Measurements from ENCODE around the gene EBF3. TPM values are rescaled to one million over a fixed set of nuclear protein-coding genes. Genes with fewer than 3 reads are reported as not detected.

EBF3 gene
- total RNA-seq, 1 experiment from 2014 or later = 56.2 TPM

DNA sequence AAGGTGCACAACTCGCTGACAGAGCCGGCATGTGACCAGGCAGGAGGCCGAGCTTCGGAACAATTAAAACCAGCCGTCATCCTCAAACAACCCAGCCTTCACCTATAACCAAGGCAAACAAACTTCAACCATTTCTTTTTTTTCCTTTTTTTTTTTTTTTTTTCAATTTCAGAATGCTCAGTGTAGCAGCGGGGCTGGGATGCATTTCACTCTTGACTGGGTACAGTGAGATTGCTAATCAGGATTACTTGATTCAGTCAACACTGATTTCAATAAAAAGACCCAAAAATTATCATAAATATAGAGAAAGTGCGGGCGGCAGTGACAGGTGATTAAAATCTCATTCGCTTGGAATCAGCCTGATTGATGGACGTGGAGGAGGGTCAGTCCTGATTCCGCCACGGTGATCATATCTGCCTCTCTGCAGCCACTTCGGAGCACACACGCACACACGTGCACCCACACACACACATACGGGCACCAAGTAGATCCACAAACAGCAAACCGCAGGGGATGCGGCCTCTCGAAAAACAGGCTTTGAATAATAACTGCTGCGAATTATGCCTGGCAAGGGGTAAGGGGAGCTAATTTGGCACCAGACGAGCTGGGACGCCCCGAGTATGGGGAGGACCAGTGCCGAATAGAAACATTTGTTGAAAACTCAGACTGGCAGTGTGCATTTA is 31.2 kb downstream of the EBF3 start:
- no peaks in the 10 kb centered on the region for H3K27me3 ChIP-seq (replicated peaks; ENCODE audit: insufficient read depth, low read depth, low read length, poor library complexity)
- CTCF ChIA-PET = no interaction called here

DNA sequence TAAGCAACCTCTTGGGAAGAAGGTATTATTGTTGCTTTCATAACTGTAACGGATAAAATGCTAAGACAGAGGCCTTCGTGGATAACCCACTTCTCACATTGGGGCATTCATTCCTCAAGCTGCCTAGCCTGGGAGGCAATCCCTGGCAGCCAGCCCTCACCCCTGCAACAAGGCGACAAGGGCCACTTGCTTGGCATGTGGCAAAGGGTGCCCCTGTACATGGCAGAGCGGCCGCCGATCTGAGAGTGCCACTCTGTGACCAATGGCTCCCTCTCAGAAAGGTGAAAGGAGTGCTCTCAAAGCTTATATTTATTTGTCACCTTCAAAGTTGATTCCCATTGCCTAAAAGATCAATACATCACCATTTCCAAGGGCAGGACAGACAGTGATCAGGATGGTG is 31.9 kb downstream of the EBF3 start:
- ChIA-PET CTCF (no interaction called here), POLR2A (ENCODE audit: low non-redundant PET) (no interaction called here)
- H3K36me3 ChIP-seq (ENCODE audit: insufficient read depth, low read length, poor library complexity, severe bottlenecking) = peaks cover 5% of the 10 kb centered on the region
- no peak for TF ChIP-seq CTCF (conservative IDR thresholded peaks at IDR 0.05; ENCODE audit: low read depth, low read length)
- no peak for TF ChIP-seq EZH2 (IDR thresholded peaks at IDR 0.05; ENCODE audit: borderline replicate concordance, low read depth, low read length, poor library complexity, severe bottlenecking)
- no peaks in the 10 kb centered on the region for H3K27me3 ChIP-seq (replicated peaks; ENCODE audit: insufficient read depth, low read depth, low read length, poor library complexity)
- H3K4me1 ChIP-seq (ENCODE audit: insufficient read depth, low read length, poor library complexity, severe bottlenecking) = no peaks in the 10 kb centered on the region
- no peaks in the 10 kb centered on the region for H3K9me3 ChIP-seq (ENCODE audit: low read depth, low read length, poor library complexity, severe bottlenecking)
- H3K27ac ChIP-seq (ENCODE audit: low read depth, low read length, poor library complexity, severe bottlenecking) = no peak overlapping the region
- BruUV-seq (replicated peaks) = no TSS peak
- H3K4me3 ChIP-seq (ENCODE audit: low read depth, low read length, poor library complexity, severe bottlenecking) = no peak overlapping the region
- intact Hi-C loops (cut with micrococcal nuclease; ENCODE audit: unreplicated experiment) = no loop called here
- DNase-seq (ENCODE audit: low spot score) = no peak

More for the DNA sequence above, 31.2 kb downstream of the EBF3 start:
- peak overlapping the region; percentile 59 for H3K27ac ChIP-seq (ENCODE audit: low read depth, low read length, poor library complexity, severe bottlenecking)
- no peak overlapping the region for H3K4me3 ChIP-seq (ENCODE audit: low read depth, low read length, poor library complexity, severe bottlenecking)
- TF ChIP-seq CTCF (conservative IDR thresholded peaks at IDR 0.05; ENCODE audit: low read depth, low read length) = no peak
- TF ChIP-seq EZH2 (IDR thresholded peaks at IDR 0.05; ENCODE audit: borderline replicate concordance, low read depth, low read length, poor library complexity, severe bottlenecking) = no peak
- POLR2A ChIA-PET (ENCODE audit: low non-redundant PET) = interaction anchor here (0.6 kb wide), 1 partner anchor 469 kb away, joined by 4 read pairs; no protein-coding TSS in a partner anchor
- no peak for DNase-seq (ENCODE audit: low spot score)
- no TSS peak for BruUV-seq (replicated peaks)
- H3K36me3 ChIP-seq (ENCODE audit: insufficient read depth, low read length, poor library complexity, severe bottlenecking) = peaks cover 5% of the 10 kb centered on the region
- intact Hi-C loops (cut with micrococcal nuclease; ENCODE audit: unreplicated experiment) = no loop called here
- no peaks in the 10 kb centered on the region for H3K4me1 ChIP-seq (ENCODE audit: insufficient read depth, low read length, poor library complexity, severe bottlenecking)
- H3K9me3 ChIP-seq (ENCODE audit: low read depth, low read length, poor library complexity, severe bottlenecking) = no peaks in the 10 kb centered on the region

DNA sequence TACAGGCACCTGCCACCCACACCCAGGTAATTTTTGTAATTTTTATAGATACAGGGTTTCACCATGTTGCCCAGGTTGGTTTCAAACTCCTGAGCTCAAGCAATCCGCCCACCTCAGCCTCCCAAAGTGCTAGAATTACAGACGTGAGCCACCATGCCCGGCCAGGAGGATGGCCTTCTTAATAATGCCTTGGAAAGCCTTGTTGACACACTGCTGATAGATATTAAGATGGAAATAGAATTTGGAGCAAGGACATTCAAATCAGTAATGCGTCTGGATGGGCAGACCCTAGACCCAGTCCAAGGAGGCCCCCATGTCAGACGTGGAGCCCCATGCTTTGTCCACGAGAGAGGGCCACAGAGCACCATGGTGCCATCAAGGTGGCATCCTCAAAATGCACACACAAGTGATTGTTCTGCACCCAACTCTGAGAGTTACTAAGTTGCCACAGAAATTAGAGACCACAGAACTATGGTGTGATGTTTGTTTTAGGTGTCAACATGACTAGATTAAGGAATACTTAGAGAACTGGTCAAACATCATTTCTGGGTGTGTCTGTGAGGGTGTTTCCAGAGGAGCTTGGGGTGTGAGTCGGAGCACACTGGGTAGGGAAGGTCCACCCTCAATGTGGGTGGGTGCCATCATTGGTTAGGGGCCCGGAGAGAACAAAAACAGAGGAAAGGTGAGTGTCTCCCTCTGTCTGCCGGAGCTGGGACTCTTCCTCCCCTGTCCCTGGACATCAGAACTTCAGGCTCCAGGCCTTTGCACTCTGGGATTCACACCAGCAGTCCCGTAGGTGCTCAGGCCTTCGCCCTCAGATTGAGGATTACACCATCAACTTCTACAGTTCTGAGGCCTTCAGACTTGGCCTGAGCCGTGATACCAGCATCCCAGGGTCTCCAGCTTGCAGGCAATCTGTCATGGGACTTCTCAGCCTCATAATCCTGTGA is 34.5 kb downstream of the EBF3 start:
- Histone ChIP-seq H3K9me3 (ENCODE audit: low read depth, low read length, poor library complexity, severe bottlenecking) (no peaks in the 10 kb centered on the region), H3K36me3 (ENCODE audit: insufficient read depth, low read length, poor library complexity, severe bottlenecking) (peaks cover 5% of the 10 kb centered on the region), H3K27me3 (replicated peaks; ENCODE audit: insufficient read depth, low read depth, low read length, poor library complexity) (no peaks in the 10 kb centered on the region), H3K27ac (ENCODE audit: low read depth, low read length, poor library complexity, severe bottlenecking) (no peak overlapping the region), H3K4me1 (ENCODE audit: insufficient read depth, low read length, poor library complexity, severe bottlenecking) (no peaks in the 10 kb centered on the region), H3K4me3 (ENCODE audit: low read depth, low read length, poor library complexity, severe bottlenecking) (no peak overlapping the region)
- TF ChIP-seq CTCF (conservative IDR thresholded peaks at IDR 0.05; ENCODE audit: low read depth, low read length) = 0 out of 2 replicates have a peak, but pooled peaks have one; percentile 23
- TF ChIP-seq EZH2 (IDR thresholded peaks at IDR 0.05; ENCODE audit: borderline replicate concordance, low read depth, low read length, poor library complexity, severe bottlenecking) = no peak
- ChIA-PET CTCF (no interaction called here), POLR2A (ENCODE audit: low non-redundant PET) (no interaction called here)
- no TSS peak for BruUV-seq (replicated peaks)
- no peak for DNase-seq (ENCODE audit: low spot score)
- intact Hi-C loops (cut with micrococcal nuclease; ENCODE audit: unreplicated experiment) = no loop called here

Measured in A673 (cell line).